Left lung (tissue), 10 donors: Measurements from ENCODE around the gene RGS17. TPM values are rescaled to one million over a fixed set of nuclear protein-coding genes. Genes with fewer than 3 reads are reported as not detected.
"Not testable (repeated sequence)": the region's sequence is repeated elsewhere in the genome, so short reads cannot be mapped to it uniquely, and the experiment has no call there.

Source experiments
- ATAC-seq: fragments of 200-7000 bp; cut with Tn5 transposase; one replicate; pipeline ENCODE4 v1.9.1; 2020; ENCODE audit warnings: moderate library complexity
- DNase-seq, 4 donors: peaks; one replicate each; pipeline ENCODE4 v3.0.0-alpha.2; 2013 to 2020
- H3K27ac ChIP-seq, 2 donors: fragments of 200-600 bp; sonication (generic) in 1 of 2; one replicate each; pipeline versions ENCODE4 v1.5.0 to v1.8.0; 2020 to 2021
- H3K27me3 ChIP-seq, 2 donors: fragments of 200-600 bp; sonication (generic) in 1 of 2; one replicate each; pipeline versions ENCODE4 v1.5.0 to v1.8.0; 2020 to 2021
- H3K36me3 ChIP-seq, 2 donors: fragments of 200-600 bp; sonication (generic) in 1 of 2; one replicate each; pipeline versions ENCODE4 v1.5.0 to v1.8.0; 2020 to 2021
- H3K4me1 ChIP-seq, 2 donors: fragments of 200-600 bp; one replicate each; pipeline ENCODE4 v1.8.0; 2021
- H3K4me3 ChIP-seq, 2 donors: fragments of 200-600 bp; sonication (generic) in 1 of 2; one replicate each; pipeline versions ENCODE4 v1.5.0 to v1.8.0; 2020 to 2021; ENCODE audit warnings: mild to moderate bottlenecking in 1 of 2
- H3K9me3 ChIP-seq, 2 donors: fragments of 200-600 bp; sonication (generic) in 1 of 2; one replicate each; pipeline versions ENCODE4 v1.5.0 to v1.8.0; 2020 to 2021
- intact Hi-C, 2 donors: fragments of 100-400 bp; cut with DNase I; formaldehyde crosslinking; loops; one replicate each; pipeline versions ENCODE4 v1.11.2 to v1.14.2; 2022
- polyA plus RNA-seq, 6 donors: library from polyadenylated mRNA; unstranded; fragments of 120-200 nt; gene quantifications; one replicate each; pipeline ENCODE4 v1.2.1, GENCODE V29; 2013; ENCODE audit not compliant: insufficient read length in 6 of 6
- total RNA-seq, 2 donors: library from RNA; stranded (reverse); fragmentation: NEBNext Ultra II Directional; extraction: Animal tissue kit (Norgen Biotek cat#: 25700); gene quantifications; one replicate each; pipeline ENCODE4 v1.2.1, GENCODE V29; 2021
- TF ChIP-seq, protein P1 (sequence below), 2 donors: fragments of 200-600 bp; sonication (generic) in 1 of 2; IDR thresholded peaks; one replicate each; pipeline versions ENCODE4 v1.5.0 to v1.8.0; 2021; ENCODE audit warnings: antibody characterized with exemption in 2 of 2
- donor health status: DM: no; HTN: yes; CAD: no.
- donor health status: DM: no; HTN: no; CAD: no.

Gene RGS17
- total and polyA plus RNA-seq, 8 donors: 0.15 to 2.7 (median 2.3) TPM

GRCh38 chr6:153117986-153118879 is 12.8 kb downstream of the RGS17 start:
- TF ChIP-seq, protein P1, sequence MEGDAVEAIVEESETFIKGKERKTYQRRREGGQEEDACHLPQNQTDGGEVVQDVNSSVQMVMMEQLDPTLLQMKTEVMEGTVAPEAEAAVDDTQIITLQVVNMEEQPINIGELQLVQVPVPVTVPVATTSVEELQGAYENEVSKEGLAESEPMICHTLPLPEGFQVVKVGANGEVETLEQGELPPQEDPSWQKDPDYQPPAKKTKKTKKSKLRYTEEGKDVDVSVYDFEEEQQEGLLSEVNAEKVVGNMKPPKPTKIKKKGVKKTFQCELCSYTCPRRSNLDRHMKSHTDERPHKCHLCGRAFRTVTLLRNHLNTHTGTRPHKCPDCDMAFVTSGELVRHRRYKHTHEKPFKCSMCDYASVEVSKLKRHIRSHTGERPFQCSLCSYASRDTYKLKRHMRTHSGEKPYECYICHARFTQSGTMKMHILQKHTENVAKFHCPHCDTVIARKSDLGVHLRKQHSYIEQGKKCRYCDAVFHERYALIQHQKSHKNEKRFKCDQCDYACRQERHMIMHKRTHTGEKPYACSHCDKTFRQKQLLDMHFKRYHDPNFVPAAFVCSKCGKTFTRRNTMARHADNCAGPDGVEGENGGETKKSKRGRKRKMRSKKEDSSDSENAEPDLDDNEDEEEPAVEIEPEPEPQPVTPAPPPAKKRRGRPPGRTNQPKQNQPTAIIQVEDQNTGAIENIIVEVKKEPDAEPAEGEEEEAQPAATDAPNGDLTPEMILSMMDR (IDR thresholded peaks at IDR 0.05): no peak
- no peak for DNase-seq
- Histone ChIP-seq H3K9me3 (peaks cover 0 to 9% of the 10 kb centered on the region in 2 donors), H3K27me3 (no peaks in the 10 kb centered on the region), H3K4me3 (no peak overlapping the region), H3K27ac (no peak overlapping the region), H3K4me1 (no peaks in the 10 kb centered on the region), H3K36me3 (no peaks in the 10 kb centered on the region)
- intact Hi-C loops: no loop called here
- peak; percentile 33 for ATAC-seq

GRCh38 chr6:153111082-153111481 is 20.0 kb downstream of the RGS17 start:
- ATAC-seq, H3K4me1 ChIP-seq: not testable (repeated sequence)

GRCh38 chr6:153110612-153111011 is 20.5 kb downstream of the RGS17 start:
- H3K4me3 ChIP-seq, intact Hi-C loops, ATAC-seq, H3K36me3 ChIP-seq, DNase-seq, H3K27me3 ChIP-seq, H3K4me1 ChIP-seq, H3K27ac ChIP-seq: not testable (repeated sequence)
- peaks cover 0 to 18% of the 10 kb centered on the region in 2 donors for H3K9me3 ChIP-seq

More at GRCh38 chr6:153111082-153111481, 20.0 kb downstream of the RGS17 start:
- peaks cover 0 to 18% of the 10 kb centered on the region in 2 donors for H3K9me3 ChIP-seq
- DNase-seq, intact Hi-C loops, H3K4me3 ChIP-seq, H3K27me3 ChIP-seq, H3K27ac ChIP-seq, H3K36me3 ChIP-seq: not testable (repeated sequence)

DNA sequence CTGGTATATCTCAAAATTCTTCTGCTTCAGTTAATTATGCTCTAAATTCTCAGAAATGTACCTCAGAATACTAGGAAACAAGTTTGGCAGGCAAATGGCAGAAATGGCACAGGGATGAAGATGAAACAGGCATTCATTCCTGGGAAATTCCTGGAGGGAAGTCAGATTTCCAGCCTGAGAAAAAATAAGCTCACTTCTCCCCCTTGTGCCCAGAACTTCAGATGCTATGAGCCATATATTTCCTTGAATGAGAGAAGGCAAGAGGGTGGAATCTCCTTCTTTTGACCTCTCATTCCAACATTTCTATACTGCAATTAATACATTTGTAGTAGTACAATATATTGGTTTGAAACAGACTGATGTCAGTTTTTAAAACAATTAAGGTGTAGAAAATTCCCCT is 22.8 kb downstream of the RGS17 start:
- no peak overlapping the region for H3K4me3 ChIP-seq
- no peaks in the 10 kb centered on the region for H3K27me3 ChIP-seq
- H3K4me1 ChIP-seq: no peaks in the 10 kb centered on the region
- H3K9me3 ChIP-seq: peaks cover 0 to 9% of the 10 kb centered on the region in 2 donors
- DNase-seq: no peak
- no peak for ATAC-seq
- no peak overlapping the region for H3K27ac ChIP-seq
- TF ChIP-seq, protein P1 (IDR thresholded peaks at IDR 0.05): peak in 1 of 2 donors; percentile 16
- intact Hi-C loops: no loop called here
- no peaks in the 10 kb centered on the region for H3K36me3 ChIP-seq

- H3K27ac ChIP-seq: no peak overlapping the region
- H3K36me3 ChIP-seq: no peaks in the 10 kb centered on the region
- H3K4me3 ChIP-seq: no peak overlapping the region
- no peaks in the 10 kb centered on the region for H3K9me3 ChIP-seq
- H3K4me1 ChIP-seq: no peaks in the 10 kb centered on the region
- DNase-seq: no peak
- ATAC-seq: no peak
- TF ChIP-seq, protein P1 (IDR thresholded peaks at IDR 0.05): no peak
- H3K27me3 ChIP-seq: no peaks in the 10 kb centered on the region
- intact Hi-C loops: no loop called here
Measured at GRCh38 chr6:153106021-153106420, 25.1 kb downstream of the RGS17 start.

DNA sequence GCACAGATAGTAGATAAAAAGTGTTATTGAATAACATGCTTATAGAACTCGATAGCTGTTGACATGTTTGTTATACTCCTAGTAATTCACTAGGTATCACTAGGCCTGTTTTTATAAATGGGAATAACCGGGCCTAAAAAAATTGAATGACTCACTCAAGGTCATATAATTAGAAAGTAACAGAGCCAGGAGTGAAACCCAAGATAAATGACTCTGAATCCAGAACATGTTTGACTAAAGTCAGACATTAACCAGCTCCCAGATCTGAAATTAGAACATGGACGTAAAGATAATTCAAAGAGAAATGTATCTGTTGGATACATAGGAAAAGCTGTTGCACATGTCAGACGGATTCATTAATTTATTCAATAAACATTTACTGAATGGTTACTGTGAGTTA is 26.9 kb downstream of the RGS17 start:
- no peak for ATAC-seq
- no peaks in the 10 kb centered on the region for H3K4me1 ChIP-seq
- TF ChIP-seq, protein P1 (IDR thresholded peaks at IDR 0.05): no peak

More for the DNA sequence above, 26.9 kb downstream of the RGS17 start:
- intact Hi-C loops: no loop called here
- H3K27me3 ChIP-seq: no peaks in the 10 kb centered on the region
- H3K36me3 ChIP-seq: no peaks in the 10 kb centered on the region
- no peaks in the 10 kb centered on the region for H3K9me3 ChIP-seq
- no peak overlapping the region for H3K4me3 ChIP-seq
- H3K27ac ChIP-seq: no peak overlapping the region
- DNase-seq: no peak
